Osteoblast (primary cell): ENCODE measurements around the gene DCUN1D1. TPM values are rescaled to one million over a fixed set of nuclear protein-coding genes. Genes with fewer than 3 reads are reported as not detected.

Experiments used
- DNase-seq: peaks from one replicate; pipeline ENCODE4 v3.0.0; 2011; ENCODE audit warnings: low spot score, mixed read lengths; ENCODE audit not compliant: insufficient read length; ENCODE audit errors: missing footprints
- H2AFZ ChIP-seq: 2 replicates; pipeline ENCODE4 v1.6.0; 2011; ENCODE audit warnings: mild to moderate bottlenecking, low read length
- H3K27ac ChIP-seq: 2 replicates; pipeline ENCODE4 v1.5.1; 2011; ENCODE audit warnings: mild to moderate bottlenecking, low read depth, low read length, moderate library complexity
- H3K27me3 ChIP-seq: 2 replicates; pipeline ENCODE4 v1.6.0; 2012; ENCODE audit warnings: mild to moderate bottlenecking, control low read depth, inconsistent platforms, low read length, moderate library complexity; ENCODE audit not compliant: insufficient read depth
- H3K36me3 ChIP-seq: 2 replicates; pipeline ENCODE4 v1.5.1; 2011; ENCODE audit warnings: mild to moderate bottlenecking, low read length, control low read depth, moderate library complexity; ENCODE audit not compliant: insufficient read depth
- H3K4me1 ChIP-seq: 2 replicates; pipeline ENCODE4 v1.5.1; 2011; ENCODE audit warnings: mild to moderate bottlenecking, low read length, control low read depth, moderate library complexity; ENCODE audit not compliant: insufficient read depth
- H3K4me2 ChIP-seq: 2 replicates; pipeline ENCODE4 v1.6.0; 2011; ENCODE audit warnings: mild to moderate bottlenecking, low read length; ENCODE audit not compliant: insufficient read depth
- H3K4me3 ChIP-seq: fragments of 200-600 bp; sonication (generic); 3 replicates; pipeline ENCODE4 v1.5.1; 2012; ENCODE audit warnings: mild to moderate bottlenecking, low read length, inconsistent platforms; ENCODE audit not compliant: insufficient read depth
- H3K79me2 ChIP-seq: 2 replicates; pipeline ENCODE4 v1.6.0; 2012; ENCODE audit warnings: mild to moderate bottlenecking, low read length, control low read depth, inconsistent platforms; ENCODE audit not compliant: insufficient read depth
- H3K9me3 ChIP-seq: 2 replicates; pipeline ENCODE4 v1.5.1; 2011; ENCODE audit warnings: low read depth, low read length, control low read depth
- H4K20me1 ChIP-seq: 2 replicates; pipeline ENCODE4 v1.6.0; 2012; ENCODE audit warnings: mild to moderate bottlenecking, low read length, control low read depth; ENCODE audit not compliant: insufficient read depth
- total RNA-seq: library from RNA; depleted of rRNA; stranded (reverse); fragments of >200 nt; gene quantifications from 2 replicates; pipeline ENCODE4 v1.2.3, GENCODE V29; 2012
- TF ChIP-seq, protein P1 (sequence below): IDR thresholded peaks from 2 replicates; pipeline ENCODE4 v1.5.1; 2011; ENCODE audit warnings: mild to moderate bottlenecking, low read depth, low read length, moderate library complexity; ENCODE audit errors: extremely low read depth

Gene DCUN1D1
- total RNA-seq, 1 donor: 38.4 TPM

GRCh38 chr3:182896553-182896952 is 83.8 kb downstream of the DCUN1D1 start:
- H3K27me3 ChIP-seq: no peaks in the 10 kb centered on the region

DNA sequence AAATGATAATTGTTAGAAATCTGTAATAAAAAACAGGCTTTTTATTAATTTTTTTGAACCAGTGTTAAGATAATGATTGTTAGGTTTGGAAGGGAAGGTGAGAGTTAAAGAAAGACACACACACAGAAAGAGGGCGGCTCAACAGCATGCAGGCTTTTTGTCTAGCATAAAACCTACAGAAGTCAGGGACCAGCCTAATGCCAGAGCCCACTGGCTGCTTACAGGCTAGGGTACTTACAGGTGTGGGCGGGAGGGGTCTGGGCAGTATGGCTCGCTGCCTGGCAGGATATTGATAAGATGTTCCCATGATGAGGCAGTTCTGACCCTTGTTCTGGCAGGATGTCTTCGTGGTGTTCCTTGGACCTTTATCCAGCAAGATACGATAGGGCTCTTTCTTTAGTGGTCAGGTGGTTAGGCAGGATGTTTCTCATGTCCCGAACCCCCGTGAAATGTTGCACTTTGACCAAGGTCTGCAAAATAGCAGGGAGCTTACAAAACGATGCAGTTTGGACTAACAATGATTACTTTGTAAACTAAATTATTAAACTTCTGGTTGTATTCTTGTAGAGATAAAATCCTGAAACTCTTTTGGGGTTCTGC is 84.7 kb downstream of the DCUN1D1 start:
- Histone ChIP-seq H3K4me3 (no peak overlapping the region), H4K20me1 (no peaks in the 10 kb centered on the region), H3K36me3 (peaks cover 21% of the 10 kb centered on the region), H3K4me2 (no peak overlapping the region), H3K9me3 (no peaks in the 10 kb centered on the region), H3K27me3 (no peaks in the 10 kb centered on the region), H3K79me2 (no peaks in the 10 kb centered on the region), H2AFZ (no peak overlapping the region), H3K27ac (no peak overlapping the region), H3K4me1 (no peaks in the 10 kb centered on the region)
- no peak for DNase-seq
- TF ChIP-seq, protein P1, sequence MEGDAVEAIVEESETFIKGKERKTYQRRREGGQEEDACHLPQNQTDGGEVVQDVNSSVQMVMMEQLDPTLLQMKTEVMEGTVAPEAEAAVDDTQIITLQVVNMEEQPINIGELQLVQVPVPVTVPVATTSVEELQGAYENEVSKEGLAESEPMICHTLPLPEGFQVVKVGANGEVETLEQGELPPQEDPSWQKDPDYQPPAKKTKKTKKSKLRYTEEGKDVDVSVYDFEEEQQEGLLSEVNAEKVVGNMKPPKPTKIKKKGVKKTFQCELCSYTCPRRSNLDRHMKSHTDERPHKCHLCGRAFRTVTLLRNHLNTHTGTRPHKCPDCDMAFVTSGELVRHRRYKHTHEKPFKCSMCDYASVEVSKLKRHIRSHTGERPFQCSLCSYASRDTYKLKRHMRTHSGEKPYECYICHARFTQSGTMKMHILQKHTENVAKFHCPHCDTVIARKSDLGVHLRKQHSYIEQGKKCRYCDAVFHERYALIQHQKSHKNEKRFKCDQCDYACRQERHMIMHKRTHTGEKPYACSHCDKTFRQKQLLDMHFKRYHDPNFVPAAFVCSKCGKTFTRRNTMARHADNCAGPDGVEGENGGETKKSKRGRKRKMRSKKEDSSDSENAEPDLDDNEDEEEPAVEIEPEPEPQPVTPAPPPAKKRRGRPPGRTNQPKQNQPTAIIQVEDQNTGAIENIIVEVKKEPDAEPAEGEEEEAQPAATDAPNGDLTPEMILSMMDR: no peak

More at GRCh38 chr3:182896553-182896952, 83.8 kb downstream of the DCUN1D1 start:
- H3K4me3 ChIP-seq: no peak overlapping the region
- no peaks in the 10 kb centered on the region for H3K9me3 ChIP-seq
- H4K20me1 ChIP-seq: no peaks in the 10 kb centered on the region
- H3K27ac ChIP-seq: no peak overlapping the region
- H3K4me1 ChIP-seq: no peaks in the 10 kb centered on the region
- no peaks in the 10 kb centered on the region for H3K79me2 ChIP-seq
- H3K4me2 ChIP-seq: no peak overlapping the region
- TF ChIP-seq, protein P1: no peak
- H3K36me3 ChIP-seq: peaks cover 16% of the 10 kb centered on the region
- DNase-seq: no peak
- H2AFZ ChIP-seq: no peak overlapping the region

DNA sequence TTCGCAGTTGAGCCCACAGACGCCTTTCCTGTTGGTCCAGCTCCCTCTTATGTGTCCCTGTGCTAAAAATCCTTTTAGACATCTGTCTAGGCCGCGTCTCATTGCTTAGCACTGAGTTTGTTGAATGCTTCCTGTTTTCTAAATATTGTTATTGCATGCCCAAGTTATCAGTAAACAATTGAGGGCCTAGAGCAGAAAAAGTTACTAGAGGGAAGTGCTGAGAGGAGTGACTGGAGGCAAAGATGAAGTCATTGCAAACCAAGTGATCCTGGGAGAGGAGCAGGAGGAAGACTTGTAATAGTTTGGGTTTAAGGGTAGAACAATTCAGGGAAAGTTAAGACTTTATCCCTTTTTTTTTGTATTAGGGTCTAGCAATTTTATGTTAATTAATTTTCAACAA is 88.1 kb downstream of the DCUN1D1 start:
- Histone ChIP-seq H3K4me2 (no peak overlapping the region), H3K27me3 (no peaks in the 10 kb centered on the region), H2AFZ (no peak overlapping the region), H3K36me3 (peaks cover 24% of the 10 kb centered on the region), H3K79me2 (no peaks in the 10 kb centered on the region), H4K20me1 (no peaks in the 10 kb centered on the region), H3K4me3 (no peak overlapping the region), H3K27ac (no peak overlapping the region), H3K4me1 (no peaks in the 10 kb centered on the region), H3K9me3 (no peaks in the 10 kb centered on the region)
- TF ChIP-seq, protein P1: no peak
- no peak for DNase-seq

GRCh38 chr3:182891364-182891763 is 89.0 kb downstream of the DCUN1D1 start:
- Histone ChIP-seq H3K4me3 (no peak overlapping the region), H3K36me3 (peaks cover 24% of the 10 kb centered on the region), H4K20me1 (no peaks in the 10 kb centered on the region), H2AFZ (no peak overlapping the region), H3K27me3 (no peaks in the 10 kb centered on the region), H3K79me2 (no peaks in the 10 kb centered on the region), H3K4me1 (peaks cover 4% of the 10 kb centered on the region), H3K4me2 (no peak overlapping the region), H3K9me3 (no peaks in the 10 kb centered on the region), H3K27ac (no peak overlapping the region)
- DNase-seq: no peak
- TF ChIP-seq, protein P1: no peak
